ENCODE results near the gene POMC.
"Not testable (repeated sequence)": the region's sequence is repeated elsewhere in the genome, so short reads cannot be mapped to it uniquely, and the experiment has no call there.

POMC gene

DNA sequence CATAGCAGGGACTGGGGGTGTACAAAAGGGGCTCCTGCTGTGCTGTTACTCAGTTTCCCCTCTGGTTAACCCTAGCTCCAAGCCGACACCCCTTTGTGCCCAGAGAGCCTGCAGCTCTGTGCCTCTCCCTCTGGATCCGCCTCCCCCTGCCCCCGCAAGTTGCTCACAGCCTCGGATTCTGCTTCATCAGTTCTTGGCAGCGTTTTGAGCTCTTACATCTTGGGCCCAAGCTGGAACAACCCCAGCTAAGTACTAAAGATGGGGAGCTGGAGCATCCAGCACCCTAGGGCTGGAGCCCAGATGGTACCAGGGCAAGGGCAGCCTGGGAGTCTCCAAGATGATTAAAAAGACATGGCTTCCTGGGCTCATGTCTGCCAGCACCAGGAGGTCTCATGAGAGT is 40.7 kb downstream of the POMC start:
- no peak overlapping the region for H3K4me3 ChIP-seq (ENCODE audit: low read depth, low read length)
- TF ChIP-seq, protein P1, sequence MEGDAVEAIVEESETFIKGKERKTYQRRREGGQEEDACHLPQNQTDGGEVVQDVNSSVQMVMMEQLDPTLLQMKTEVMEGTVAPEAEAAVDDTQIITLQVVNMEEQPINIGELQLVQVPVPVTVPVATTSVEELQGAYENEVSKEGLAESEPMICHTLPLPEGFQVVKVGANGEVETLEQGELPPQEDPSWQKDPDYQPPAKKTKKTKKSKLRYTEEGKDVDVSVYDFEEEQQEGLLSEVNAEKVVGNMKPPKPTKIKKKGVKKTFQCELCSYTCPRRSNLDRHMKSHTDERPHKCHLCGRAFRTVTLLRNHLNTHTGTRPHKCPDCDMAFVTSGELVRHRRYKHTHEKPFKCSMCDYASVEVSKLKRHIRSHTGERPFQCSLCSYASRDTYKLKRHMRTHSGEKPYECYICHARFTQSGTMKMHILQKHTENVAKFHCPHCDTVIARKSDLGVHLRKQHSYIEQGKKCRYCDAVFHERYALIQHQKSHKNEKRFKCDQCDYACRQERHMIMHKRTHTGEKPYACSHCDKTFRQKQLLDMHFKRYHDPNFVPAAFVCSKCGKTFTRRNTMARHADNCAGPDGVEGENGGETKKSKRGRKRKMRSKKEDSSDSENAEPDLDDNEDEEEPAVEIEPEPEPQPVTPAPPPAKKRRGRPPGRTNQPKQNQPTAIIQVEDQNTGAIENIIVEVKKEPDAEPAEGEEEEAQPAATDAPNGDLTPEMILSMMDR (IDR thresholded peaks at IDR 0.05; ENCODE audit: low read depth, low read length, missing control alignments): no peak
- DNase-seq (ENCODE audit: low read depth): no peak

DNA sequence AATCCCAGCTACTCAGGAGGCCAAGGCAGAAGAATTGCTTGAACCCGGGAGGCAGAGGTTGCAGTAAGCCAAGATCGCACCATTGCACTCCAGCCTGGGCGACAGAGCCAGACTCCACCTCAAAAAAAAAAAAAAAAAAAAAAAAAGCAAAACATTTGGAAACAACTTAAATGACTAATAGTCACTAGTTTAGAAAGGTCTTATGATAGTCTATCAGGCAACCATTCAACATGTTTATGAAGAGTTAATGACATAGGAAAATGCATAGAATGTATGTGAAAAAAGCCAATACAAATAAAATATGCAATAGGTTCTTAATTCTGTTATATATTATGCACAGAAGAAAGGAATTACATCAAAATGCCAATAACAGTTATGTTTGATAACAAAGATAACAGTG is 41.3 kb downstream of the POMC start:
- not testable (repeated sequence) for DNase-seq (ENCODE audit: low read depth); H3K4me3 ChIP-seq (ENCODE audit: low read depth, low read length)

GRCh38 chr2:25125976-25126375 is 42.4 kb downstream of the POMC start:
- no peak overlapping the region for H3K4me3 ChIP-seq (ENCODE audit: low read depth, low read length)
- TF ChIP-seq, protein P1 (IDR thresholded peaks at IDR 0.05; ENCODE audit: low read depth, low read length, missing control alignments): no peak
- no peak for DNase-seq (ENCODE audit: low read depth)

DNA sequence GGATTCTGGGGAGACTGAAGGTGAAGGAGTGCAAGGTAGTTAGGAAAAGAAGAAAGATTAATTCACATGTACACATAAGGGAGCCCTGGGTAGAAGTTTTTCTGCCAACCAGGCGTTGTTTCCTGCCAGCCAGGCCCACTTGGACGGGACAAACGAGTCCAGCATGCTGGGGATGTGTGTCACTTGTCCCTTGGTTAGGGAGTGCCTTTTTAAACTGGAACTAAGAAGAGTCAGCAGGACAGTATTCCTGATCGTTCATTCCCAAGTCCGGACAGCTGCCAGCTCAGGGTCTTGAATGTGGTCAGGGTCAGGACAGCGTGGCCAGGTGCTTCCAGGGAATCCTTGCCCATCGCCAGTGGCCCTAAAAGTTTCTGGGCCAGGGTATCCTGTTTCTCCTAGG is 43.2 kb downstream of the POMC start:
- TF ChIP-seq, protein P1 (IDR thresholded peaks at IDR 0.05; ENCODE audit: low read depth, low read length, missing control alignments): no peak
- DNase-seq (ENCODE audit: low read depth): no peak

GRCh38 chr2:25123682-25124081 is 44.7 kb downstream of the POMC start:
- TF ChIP-seq, protein P1 (IDR thresholded peaks at IDR 0.05; ENCODE audit: low read depth, low read length, missing control alignments): no peak
- DNase-seq (ENCODE audit: low read depth): no peak
- H3K4me3 ChIP-seq (ENCODE audit: low read depth, low read length): no peak overlapping the region

More for the DNA sequence above, 43.2 kb downstream of the POMC start:
- H3K4me3 ChIP-seq (ENCODE audit: low read depth, low read length): no peak overlapping the region

- TF ChIP-seq, protein P1 (IDR thresholded peaks at IDR 0.05; ENCODE audit: low read depth, low read length, missing control alignments): no peak
- DNase-seq (ENCODE audit: low read depth): no peak
- no peak overlapping the region for H3K4me3 ChIP-seq (ENCODE audit: low read depth, low read length)
These were observed 46.0 kb downstream of the POMC start for GRCh38 chr2:25122367-25122766.

DNA sequence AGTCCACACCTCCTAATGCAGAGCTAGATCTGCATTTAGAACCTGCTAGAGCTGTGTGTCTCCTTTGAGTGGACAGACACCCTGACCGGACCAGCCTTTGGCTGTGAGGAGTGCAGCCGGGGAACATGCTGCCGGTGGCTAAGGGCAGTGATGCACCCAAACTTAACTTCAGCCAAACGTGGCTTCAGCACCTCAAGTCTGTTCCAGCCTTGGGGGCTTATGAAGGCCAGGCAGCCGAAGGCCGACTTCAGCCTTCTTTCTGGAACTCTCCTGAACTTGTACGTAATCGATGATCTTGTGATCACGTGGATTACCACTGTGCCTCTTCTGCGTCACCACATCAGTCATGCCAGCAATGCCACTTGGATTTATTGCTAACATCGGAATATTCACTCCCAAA is 49.1 kb downstream of the POMC start:
- no peak overlapping the region for H3K4me3 ChIP-seq (ENCODE audit: low read depth, low read length)
- no peak for DNase-seq (ENCODE audit: low read depth)
- TF ChIP-seq, protein P1 (IDR thresholded peaks at IDR 0.05; ENCODE audit: low read depth, low read length, missing control alignments): no peak

- TF ChIP-seq, protein P1 (IDR thresholded peaks at IDR 0.05; ENCODE audit: low read depth, low read length, missing control alignments): no peak
- H3K4me3 ChIP-seq (ENCODE audit: low read depth, low read length): no peak overlapping the region
- DNase-seq (ENCODE audit: low read depth): no peak
These were observed 51.4 kb downstream of the POMC start for GRCh38 chr2:25116956-25117355.
